HepG2 (cell line): ENCODE results near the gene RANBP17. TPM values are rescaled to one million over a fixed set of nuclear protein-coding genes. Genes with fewer than 3 reads are reported as not detected.

Experiments
- ATAC-seq: fragments of 200-7000 bp; cut with Tn5 transposase; 3 replicates; pipeline ENCODE4 v1.9.1; 2020; ENCODE audit warnings: mild to moderate bottlenecking, moderate library complexity
- BruUV-seq: library from RNA; stranded (reverse); fragments of 400-500 nt; replicated peaks from 2 replicates; lab custom pipeline; 2021; lab: Mats Ljungman, UMichigan
- CTCF ChIA-PET: fragments of 300-600 bp; formaldehyde crosslinking; extraction: SDS; loops from one replicate; lab custom pipeline; 2021; ENCODE audit warnings: low total read pairs, inconsistent platforms, low intra/inter-chr PET ratio; lab: Yijun Ruan, JAX
- POLR2A ChIA-PET: fragments of 350-600 bp; sonication (Branson Sonifier 250); formaldehyde crosslinking; loops from one replicate; lab custom pipeline; 2020; ENCODE audit warnings: antibody characterized with exemption, inconsistent platforms; lab: Yijun Ruan, JAX
- DNase-seq: peaks from one replicate; pipeline ENCODE4 v3.0.0-alpha.2; 2015; ENCODE audit warnings: low spot score
- FAIRE-seq: peaks from 3 replicates; lab custom pipeline; 2011; peaks lifted over from hg19 to GRCh38; lab: Jason Lieb, UNC
- H2AFZ ChIP-seq: one replicate; pipeline ENCODE4 v1.6.1; 2011; ENCODE audit warnings: low read length, inconsistent platforms
- H3K27ac ChIP-seq: fragments of 300-600 bp; 3 replicates; pipeline ENCODE4 v1.8.0; 2011; ENCODE audit warnings: mixed run types, mild to moderate bottlenecking, mixed read lengths, low read length, inconsistent platforms; ENCODE audit not compliant: insufficient read depth; ENCODE audit errors: extremely low read length
- H3K27me3 ChIP-seq, 2 experiments: fragments of 200-600 bp in 1 of 2; 2 replicates in 1 of 2; 3 replicates in 1 of 2; pipeline versions ENCODE4 v1.6.0 to v1.8.0; 2011; ENCODE audit warnings: low read length in 2 of 2, mild to moderate bottlenecking in 2 of 2, moderate library complexity in 2 of 2, inconsistent platforms in 1 of 2; ENCODE audit not compliant: insufficient read depth in 2 of 2, control insufficient read depth in 1 of 2
- H3K36me3 ChIP-seq, 2 experiments: fragments of 200-600 bp in 1 of 2; replicated peaks in 1 of 2; 2 replicates in 1 of 2; 3 replicates in 1 of 2; pipeline versions ENCODE4 v1.5.1 to v1.8.0; 2011; ENCODE audit warnings: low read length in 2 of 2, inconsistent platforms in 1 of 2; ENCODE audit not compliant: insufficient read depth in 2 of 2, control insufficient read depth in 1 of 2
- H3K4me1 ChIP-seq: 2 replicates; pipeline ENCODE4 v1.5.1; 2012; ENCODE audit warnings: low read length, inconsistent platforms; ENCODE audit not compliant: insufficient read depth
- H3K4me2 ChIP-seq: 2 replicates; pipeline ENCODE4 v1.6.0; 2011; ENCODE audit warnings: low read depth, low read length, inconsistent platforms
- H3K4me3 ChIP-seq, 3 experiments: fragments of 200-600 bp in 1 of 3; sonication (generic), shearing (Covaris generic) in 1 of 3; replicated peaks in 1 of 3; 2 replicates each; pipeline ENCODE4 v1.5.1; 2011 to 2016; ENCODE audit warnings: low read length in 3 of 3, inconsistent platforms in 2 of 3, low read depth in 2 of 3, mild to moderate bottlenecking in 2 of 3, control low read depth in 1 of 3, mixed read lengths in 1 of 3; ENCODE audit not compliant: insufficient read depth in 1 of 3
- H3K79me2 ChIP-seq: one replicate; pipeline ENCODE4 v1.6.1; 2011; ENCODE audit warnings: low read length, inconsistent platforms; ENCODE audit not compliant: insufficient read depth
- H3K9ac ChIP-seq: 2 replicates; pipeline ENCODE4 v1.6.0; 2011; ENCODE audit warnings: mild to moderate bottlenecking, low read depth, low read length, inconsistent platforms; ENCODE audit not compliant: insufficient read depth
- H3K9me3 ChIP-seq: 2 replicates; pipeline ENCODE4 v1.5.1; 2012; ENCODE audit warnings: mild to moderate bottlenecking, low read length
- H4K20me1 ChIP-seq: 2 replicates; pipeline ENCODE4 v1.6.0; 2011; ENCODE audit warnings: inconsistent platforms, mild to moderate bottlenecking, low read length, moderate library complexity; ENCODE audit not compliant: insufficient read depth
- ATF1 ChIP-seq: IDR thresholded peaks from 2 replicates; pipeline ENCODE4 v1.6.1; 2016; ENCODE audit warnings: mild to moderate bottlenecking, control low read depth
- DPF2 ChIP-seq: sonication (generic); formaldehyde crosslinking; IDR thresholded peaks from 2 replicates; pipeline ENCODE4 v1.4.0; 2020; ENCODE audit warnings: mild to moderate bottlenecking, low read depth, missing genetic modification reagents, borderline replicate concordance
- E2F1 ChIP-seq: sonication (generic); formaldehyde crosslinking; IDR thresholded peaks from 2 replicates; pipeline ENCODE4 v1.5.0; 2020; ENCODE audit warnings: missing genetic modification reagents
- ESRRA ChIP-seq: sonication (generic); formaldehyde crosslinking; IDR thresholded peaks from 2 replicates; pipeline ENCODE4 v1.5.1; 2020; ENCODE audit warnings: mild to moderate bottlenecking, low read depth, missing genetic modification reagents
- HOXA5 ChIP-seq: sonication (generic); formaldehyde crosslinking; IDR thresholded peaks from 2 replicates; pipeline ENCODE4 v1.4.0; 2020; ENCODE audit warnings: missing genetic modification reagents
- KDM6A ChIP-seq: IDR thresholded peaks from 2 replicates; pipeline ENCODE4 v1.6.1; 2016; ENCODE audit warnings: low read depth
- RARA ChIP-seq: IDR thresholded peaks from 2 replicates; pipeline ENCODE4 v1.6.1; 2016; ENCODE audit warnings: missing genetic modification reagents, missing compliant biosample characterization
- TEAD2 ChIP-seq: sonication (generic); formaldehyde crosslinking; IDR thresholded peaks from 2 replicates; pipeline ENCODE4 v1.9.0; 2021; ENCODE audit warnings: missing genetic modification reagents
- USF2 ChIP-seq, 2 experiments: sonication (generic) in 1 of 2; formaldehyde crosslinking in 1 of 2; IDR thresholded peaks; 2 replicates each; pipeline versions ENCODE4 v1.5.1 to v1.6.1; 2011 to 2020; ENCODE audit warnings: borderline replicate concordance in 1 of 2, low read depth in 1 of 2, low read length in 1 of 2, mild to moderate bottlenecking in 1 of 2, missing genetic modification reagents in 1 of 2, moderate library complexity in 1 of 2
- ZFP62 ChIP-seq: sonication (generic); formaldehyde crosslinking; IDR thresholded peaks from 2 replicates; pipeline ENCODE4 v1.4.0; 2020; ENCODE audit warnings: missing genetic modification reagents
- ZNF572 ChIP-seq: sonication (generic); formaldehyde crosslinking; IDR thresholded peaks from 2 replicates; pipeline ENCODE4 v1.5.1; 2020; ENCODE audit warnings: mild to moderate bottlenecking, missing genetic modification reagents
- in situ Hi-C: cut with HindIII; loops from 2 replicates; pipeline ENCODE4 v1.10.0; 2017; ENCODE audit warnings: low pct_unique_long_range_greater_than_20kb; ENCODE audit not compliant: extremely low pct_ligation_motif_present
- intact Hi-C: fragments of 100-400 bp; cut with micrococcal nuclease; formaldehyde crosslinking; loops from one replicate; pipeline ENCODE4 v1.10.0; 2022; ENCODE audit not compliant: unreplicated experiment
- polyA plus RNA-seq, 8 experiments: library from polyadenylated mRNA; depleted of rRNA in 3 of 8; stranded (reverse) in 7 of 8; unstranded in 1 of 8; fragments of >200 nt; fragmentation: Illumina TruSeq in 4 of 8; extraction: Trizol in 4 of 8; gene quantifications; 2 replicates each; pipeline versions ENCODE4 v1.2.1 to v1.2.3, GENCODE V29; 2011 to 2016; ENCODE audit warnings: low read depth in 4 of 8, missing spikeins in 1 of 8, mixed read lengths in 1 of 8; ENCODE audit not compliant: insufficient read depth in 1 of 8
- total RNA-seq, 5 experiments: library from RNA; depleted of rRNA; stranded (reverse); fragments of >200 nt; fragmentation: Illumina TruSeq; extraction: Trizol; gene quantifications; 2 replicates each; pipeline ENCODE4 v1.2.3, GENCODE V29; 2016; ENCODE audit warnings: low read depth in 1 of 5

The RANBP17 gene
- total and polyA plus RNA-seq, 2 of the 13 experiments (the other 11 are each of a cell fraction or from before 2014, with no cell fraction given), result not detected

- Histone ChIP-seq H2AFZ (no peak overlapping the region), H3K36me3 (no peaks in the 10 kb centered on the region), H3K27me3 (no peaks in the 10 kb centered on the region), H3K9ac (no peak overlapping the region), H3K4me2 (no peak overlapping the region), H3K4me1 (no peaks in the 10 kb centered on the region), H3K79me2 (no peaks in the 10 kb centered on the region), H3K4me3 (no peak overlapping the region), H4K20me1 (no peaks in the 10 kb centered on the region), H3K27ac (no peak overlapping the region)
- ATAC-seq, result no peak
- BruUV-seq, result no TSS peak
- intact Hi-C loops, result no loop called here
- POLR2A ChIA-PET, result no interaction called here
- no peak for FAIRE-seq
- CTCF ChIA-PET, result no interaction called here
- in situ Hi-C loops, result no loop called here
- TF ChIP-seq KDM6A (CRISPR knock-in tag), result no peak
- TF ChIP-seq HOXA5 (CRISPR knock-in tag), result no peak
- no peak for TF ChIP-seq E2F1 (CRISPR knock-in tag)
- TF ChIP-seq ESRRA (CRISPR knock-in tag), result no peak
- TF ChIP-seq ATF1, result no peak
- TF ChIP-seq TEAD2, result no peak
- TF ChIP-seq ZNF572 (CRISPR knock-in tag), result no peak
- no peak for TF ChIP-seq USF2 (IDR thresholded peaks at IDR 0.05; ENCODE audit: low read depth, low read length)
- no peak for TF ChIP-seq USF2 (CRISPR knock-in tag; IDR thresholded peaks at IDR 0.05; ENCODE audit: borderline replicate concordance)
- TF ChIP-seq RARA (CRISPR knock-in tag), result no peak
- no peak for TF ChIP-seq ZFP62 (CRISPR knock-in tag)
- TF ChIP-seq DPF2 (CRISPR knock-in tag), result no peak
- TF ChIP-seq, all 625 proteins: peak for 0
- no peak for DNase-seq
- H3K9me3 ChIP-seq, result no peaks in the 10 kb centered on the region
Observed at GRCh38 chr5:171263181-171263580, 401.4 kb downstream of the RANBP17 start.
